OCI-LY3 (cell line): ENCODE results near the gene FN3K.

Experiments used
- H2AFZ ChIP-seq: fragments of 200-600, 300-600 bp; shearing (Covaris generic); 2 replicates; pipeline ENCODE4 v1.6.0; 2014; ENCODE audit warnings: antibody characterized with exemption, low read depth, low read length
- H3K27ac ChIP-seq: fragments of 200-600, 300-600 bp; sonication (generic); 2 replicates; pipeline ENCODE4 v1.5.1; 2014; ENCODE audit warnings: mild to moderate bottlenecking, low read length, moderate library complexity, mixed read lengths
- H3K27me3 ChIP-seq: fragments of 200-600, 300-600 bp; sonication (generic); 2 replicates; pipeline ENCODE4 v1.6.1; 2014; ENCODE audit warnings: low read depth, low read length, mixed read lengths
- H3K36me3 ChIP-seq: fragments of 200-600, 300-600 bp; sonication (generic); replicated peaks from 2 replicates; pipeline ENCODE3; 2014; ENCODE audit warnings: low read depth, low read length, mixed read lengths
- H3K4me1 ChIP-seq: fragments of 300-600, 200-600 bp; sonication (generic); 2 replicates; pipeline ENCODE4 v1.6.1; 2014; ENCODE audit warnings: low read length, mixed read lengths
- H3K4me2 ChIP-seq: fragments of 200-600, 300-600 bp; sonication (generic); 2 replicates; pipeline ENCODE4 v1.6.1; 2014; ENCODE audit warnings: low read length, mixed read lengths
- H3K4me3 ChIP-seq: fragments of 300-600, 200-600 bp; sonication (generic); 2 replicates; pipeline ENCODE4 v1.5.1; 2014; ENCODE audit warnings: antibody characterized with exemption, mild to moderate bottlenecking, low read length, moderate library complexity
- H3K79me2 ChIP-seq: fragments of 300-600, 200-600 bp; shearing (Covaris generic); 2 replicates; pipeline ENCODE4 v1.6.1; 2014; ENCODE audit warnings: mild to moderate bottlenecking, low read length, mixed read lengths
- H3K9ac ChIP-seq: fragments of 300-600, 200-600 bp; shearing (Covaris generic); 2 replicates; pipeline ENCODE4 v1.6.0; 2014; ENCODE audit warnings: mild to moderate bottlenecking, low read length, moderate library complexity
- H3K9me3 ChIP-seq: fragments of 200-600, 300-600 bp; shearing (Covaris generic); 2 replicates; pipeline ENCODE4 v1.6.1; 2014; ENCODE audit warnings: low read length, mixed read lengths; ENCODE audit not compliant: insufficient read depth
- H4K20me1 ChIP-seq: fragments of 200-600, 300-600 bp; sonication (generic); 2 replicates; pipeline ENCODE4 v1.6.1; 2016; ENCODE audit warnings: low read length, mixed read lengths; ENCODE audit not compliant: insufficient read depth
- CTCF ChIP-seq: fragments of 200-600, 300-600 bp; sonication (generic); IDR thresholded peaks from 2 replicates; pipeline ENCODE4 v1.5.1; 2014; ENCODE audit warnings: antibody characterized with exemption, low read length, low read depth
- EZH2phosphoT487 ChIP-seq: fragments of 200-600 bp; shearing (Covaris generic); IDR thresholded peaks from 2 replicates; pipeline ENCODE4 v1.6.1; 2018; ENCODE audit warnings: antibody characterized with exemption, mixed run types, low read depth

FN3K gene

DNA sequence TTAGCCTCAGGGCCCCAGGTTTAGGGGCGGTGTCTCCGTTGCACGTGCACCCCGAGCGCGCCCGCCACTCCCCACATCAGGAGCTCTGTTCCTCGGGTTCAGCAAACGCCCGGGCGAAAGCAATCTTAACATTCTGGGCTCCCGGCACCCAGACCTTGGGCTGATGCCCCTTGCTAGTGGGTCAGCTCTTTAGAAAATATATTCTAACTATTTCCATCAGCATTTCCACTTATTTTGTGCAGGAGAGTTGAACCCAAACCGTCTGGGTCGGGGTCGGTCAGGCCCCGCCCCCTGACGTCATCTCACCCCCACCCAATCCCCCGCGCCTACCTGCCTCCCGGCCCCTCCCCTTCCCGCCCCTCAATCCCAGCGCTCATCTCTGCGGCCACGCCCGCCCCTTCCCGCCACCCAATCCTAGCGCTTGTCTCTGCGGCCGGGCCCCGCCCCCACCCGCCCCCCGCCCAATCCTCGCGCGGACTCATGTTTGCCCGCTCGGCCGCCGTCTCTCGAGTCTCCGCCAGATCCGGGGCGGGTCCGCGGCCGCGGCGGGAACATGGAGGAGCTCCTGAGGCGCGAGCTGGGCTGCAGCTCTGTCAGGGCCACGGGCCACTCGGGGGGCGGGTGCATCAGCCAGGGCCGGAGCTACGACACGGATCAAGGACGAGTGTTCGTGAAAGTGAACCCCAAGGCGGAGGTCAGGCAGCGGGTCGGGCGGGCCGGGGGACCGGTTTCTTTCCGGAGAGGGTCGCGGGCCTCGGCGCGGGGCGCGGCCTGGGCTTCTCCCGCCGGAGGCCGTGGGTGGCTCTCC lies 19.0 kb upstream of the FN3K start, which contains the start of gene FN3KRP:
TSS of gene FN3KRP (plus strand) at position 504 of the 808 bp plus-strand sequence. CDS start at position 554, 50 bp downstream.
- Histone ChIP-seq H3K4me2 (peak within 1 kb of the TSS; percentile 93), H3K9ac (peak within 1 kb of the TSS; percentile 80), H3K9me3 (no peaks in the 10 kb centered on the region), H2AFZ (peak within 1 kb of the TSS; percentile 93), H3K4me3 (peak within 1 kb of the TSS; percentile 93), H3K27ac (peak within 1 kb of the TSS; percentile 26), H3K79me2 (peaks cover 23% of the 10 kb centered on the region), H3K27me3 (no peaks in the 10 kb centered on the region), H3K36me3 (peaks cover 15% of the 10 kb centered on the region), H3K4me1 (peaks cover 14% of the 10 kb centered on the region), H4K20me1 (peaks cover 6% of the 10 kb centered on the region; the same call in 1 of the 2 replicates)
- TF ChIP-seq CTCF, result no peak
- TF ChIP-seq EZH2phosphoT487, result no peak

DNA sequence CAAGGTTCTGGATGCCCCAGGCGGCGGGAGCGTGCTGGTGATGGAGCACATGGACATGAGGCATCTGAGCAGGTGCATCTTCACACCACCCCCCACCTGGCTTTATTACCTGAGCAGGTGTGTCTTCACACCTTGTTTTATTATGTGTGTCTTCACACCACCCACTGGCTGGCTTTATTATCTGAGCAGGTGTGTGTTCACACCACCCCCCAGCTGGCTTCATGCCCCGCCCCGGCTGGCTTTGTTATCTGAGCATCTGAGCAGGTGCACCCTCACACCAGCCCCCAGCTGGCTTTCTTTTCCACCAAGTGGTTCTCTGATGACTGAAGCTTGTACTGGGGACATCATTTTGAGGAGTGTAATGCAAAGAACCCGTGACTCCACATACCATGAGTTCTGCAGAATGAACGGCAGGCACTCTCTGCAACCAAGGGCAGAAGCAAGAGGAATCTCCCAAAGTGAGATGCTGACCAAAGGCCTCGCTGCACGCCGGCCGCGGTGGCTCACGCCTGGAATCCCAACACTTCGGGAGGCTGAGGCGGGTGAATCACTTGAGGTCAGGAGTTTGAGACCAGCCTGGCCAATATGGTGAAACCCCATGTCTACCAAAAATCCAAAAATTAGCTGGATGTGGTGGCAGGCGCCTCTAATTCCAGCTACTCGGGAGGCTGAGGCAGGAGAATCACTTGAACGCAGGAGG lies 16.3 kb upstream of the FN3K start:
- Histone ChIP-seq H3K27ac (no peak overlapping the region), H3K4me2 (no peak overlapping the region), H3K27me3 (no peaks in the 10 kb centered on the region), H2AFZ (no peak overlapping the region), H3K36me3 (peaks cover 28% of the 10 kb centered on the region), H3K4me3 (no peak overlapping the region), H3K9ac (no peak overlapping the region), H3K9me3 (no peaks in the 10 kb centered on the region), H3K4me1 (peaks cover 14% of the 10 kb centered on the region), H3K79me2 (peaks cover 23% of the 10 kb centered on the region), H4K20me1 (peaks cover 6% of the 10 kb centered on the region; the same call in 1 of the 2 replicates)
- no peak for TF ChIP-seq CTCF
- TF ChIP-seq EZH2phosphoT487, result no peak

GRCh38 chr17:82720204-82720603 lies 15.2 kb upstream of the FN3K start:
- Histone ChIP-seq H3K4me2 (no peak overlapping the region), H3K27me3 (no peaks in the 10 kb centered on the region), H3K4me1 (peaks cover 14% of the 10 kb centered on the region), H3K9ac (no peak overlapping the region), H3K36me3 (peaks cover 28% of the 10 kb centered on the region), H3K4me3 (no peak overlapping the region), H3K9me3 (no peaks in the 10 kb centered on the region), H3K27ac (no peak overlapping the region), H2AFZ (no peak overlapping the region), H4K20me1 (peaks cover 6% of the 10 kb centered on the region; the same call in 1 of the 2 replicates), H3K79me2 (peaks cover 23% of the 10 kb centered on the region)
- TF ChIP-seq EZH2phosphoT487, result no peak

- Histone ChIP-seq H3K4me1 (peaks cover 10% of the 10 kb centered on the region), H4K20me1 (peaks cover 6% of the 10 kb centered on the region; the same call in 1 of the 2 replicates), H3K36me3 (peaks cover 39% of the 10 kb centered on the region), H3K4me2 (no peak overlapping the region), H2AFZ (no peak overlapping the region), H3K27me3 (no peaks in the 10 kb centered on the region), H3K9me3 (no peaks in the 10 kb centered on the region), H3K9ac (no peak overlapping the region), H3K4me3 (no peak overlapping the region), H3K79me2 (peaks cover 14% of the 10 kb centered on the region), H3K27ac (no peak overlapping the region)
- TF ChIP-seq CTCF (no peak), EZH2phosphoT487 (no peak)
Observed at GRCh38 chr17:82722341-82723013, 12.9 kb upstream of the FN3K start.
